GM18861 (cell line): Measurements from ENCODE around the gene ZG16.
"Not testable (repeated sequence)": the region's sequence is repeated elsewhere in the genome, so short reads cannot be mapped to it uniquely, and the experiment has no call there.

Source experiments
- ATAC-seq: cut with Tn5 transposase; IDR thresholded peaks from one replicate; pipeline ENCODE4 v1.9.1; 2021; ENCODE audit not compliant: unreplicated experiment

Gene ZG16, protein sequence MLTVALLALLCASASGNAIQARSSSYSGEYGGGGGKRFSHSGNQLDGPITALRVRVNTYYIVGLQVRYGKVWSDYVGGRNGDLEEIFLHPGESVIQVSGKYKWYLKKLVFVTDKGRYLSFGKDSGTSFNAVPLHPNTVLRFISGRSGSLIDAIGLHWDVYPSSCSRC

DNA sequence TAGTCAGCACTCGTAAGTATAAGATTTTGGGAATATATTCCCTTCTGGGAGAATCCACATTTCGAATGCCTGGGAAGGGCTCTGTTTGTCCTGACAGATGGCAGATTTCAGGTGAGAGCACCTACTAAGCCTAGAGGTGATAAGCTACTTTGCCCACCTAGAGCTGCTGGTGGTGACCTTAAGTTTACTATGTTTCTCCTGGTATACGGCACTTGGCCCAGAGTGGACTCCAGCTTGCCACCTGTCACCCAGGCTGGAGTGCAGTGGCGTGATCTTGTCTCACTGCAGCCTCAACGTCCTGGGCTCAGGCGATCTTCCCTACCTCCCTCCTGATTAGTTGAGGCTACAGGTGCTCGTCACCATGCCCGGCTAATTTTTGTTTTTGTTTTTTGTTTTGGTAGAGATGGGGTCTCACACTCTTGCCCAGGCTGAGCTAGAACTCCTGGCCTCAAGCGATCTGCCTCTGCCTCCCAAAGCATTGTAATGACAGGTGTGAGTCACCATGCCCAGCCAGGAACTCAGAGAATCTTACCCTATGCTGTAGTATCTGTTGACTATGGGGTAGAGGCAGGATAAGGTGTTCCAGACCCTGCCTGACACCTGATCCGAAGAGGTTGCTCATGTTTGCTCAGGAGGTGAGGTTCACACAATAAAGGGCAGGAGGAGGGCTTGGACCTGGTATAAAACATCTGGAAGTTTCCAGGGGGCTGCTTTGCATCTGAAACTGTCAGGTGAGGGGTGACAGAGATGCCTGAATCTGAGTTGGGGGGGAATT lies at the start of gene ZG16:
Gene ZG16, plus strand, starts transcription at position 681 of the 775 bp plus-strand sequence. CDS start 1,011 bp downstream, outside the sequence.
- no peak for ATAC-seq

DNA sequence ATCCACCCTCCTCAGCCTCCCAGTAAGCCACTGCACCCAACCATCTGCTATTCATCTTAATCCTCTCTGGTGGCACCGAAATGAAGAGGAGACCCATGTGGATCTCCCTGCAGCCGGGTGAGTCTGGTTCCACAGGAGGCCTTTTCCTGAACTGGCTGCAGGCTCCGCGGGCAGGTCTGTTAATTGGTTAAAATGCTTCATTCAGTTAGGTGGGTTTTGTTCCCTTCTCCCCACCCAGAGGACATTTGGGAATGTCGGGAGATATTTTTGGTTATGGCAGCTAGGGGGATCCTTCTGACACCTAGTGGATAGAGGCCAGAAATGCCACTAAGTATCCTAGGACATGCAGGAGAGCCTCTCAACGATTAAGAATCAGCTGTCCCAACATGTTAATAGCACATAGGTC lies 48.9 kb upstream of the ZG16 start:
- no peak for ATAC-seq

DNA sequence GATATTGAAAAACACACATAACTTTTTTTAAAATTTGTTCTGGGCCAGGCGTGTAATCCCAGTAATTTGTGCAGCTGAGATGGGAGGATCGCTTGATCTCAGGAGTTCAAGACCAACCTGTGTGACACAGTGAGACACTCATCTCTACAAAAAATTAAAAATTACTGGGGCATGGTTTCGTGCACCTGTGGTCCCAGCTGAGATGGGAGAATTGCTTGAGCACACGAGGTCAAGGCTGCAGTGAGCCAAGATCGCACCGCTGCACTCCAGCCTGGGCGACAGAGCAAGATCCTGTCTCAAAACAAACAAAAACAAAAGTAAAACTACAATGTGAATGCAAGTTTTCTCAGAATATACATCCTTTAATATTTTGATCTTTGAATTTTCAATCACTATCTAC lies 47.4 kb upstream of the ZG16 start:
- ATAC-seq: peak; percentile 39

DNA sequence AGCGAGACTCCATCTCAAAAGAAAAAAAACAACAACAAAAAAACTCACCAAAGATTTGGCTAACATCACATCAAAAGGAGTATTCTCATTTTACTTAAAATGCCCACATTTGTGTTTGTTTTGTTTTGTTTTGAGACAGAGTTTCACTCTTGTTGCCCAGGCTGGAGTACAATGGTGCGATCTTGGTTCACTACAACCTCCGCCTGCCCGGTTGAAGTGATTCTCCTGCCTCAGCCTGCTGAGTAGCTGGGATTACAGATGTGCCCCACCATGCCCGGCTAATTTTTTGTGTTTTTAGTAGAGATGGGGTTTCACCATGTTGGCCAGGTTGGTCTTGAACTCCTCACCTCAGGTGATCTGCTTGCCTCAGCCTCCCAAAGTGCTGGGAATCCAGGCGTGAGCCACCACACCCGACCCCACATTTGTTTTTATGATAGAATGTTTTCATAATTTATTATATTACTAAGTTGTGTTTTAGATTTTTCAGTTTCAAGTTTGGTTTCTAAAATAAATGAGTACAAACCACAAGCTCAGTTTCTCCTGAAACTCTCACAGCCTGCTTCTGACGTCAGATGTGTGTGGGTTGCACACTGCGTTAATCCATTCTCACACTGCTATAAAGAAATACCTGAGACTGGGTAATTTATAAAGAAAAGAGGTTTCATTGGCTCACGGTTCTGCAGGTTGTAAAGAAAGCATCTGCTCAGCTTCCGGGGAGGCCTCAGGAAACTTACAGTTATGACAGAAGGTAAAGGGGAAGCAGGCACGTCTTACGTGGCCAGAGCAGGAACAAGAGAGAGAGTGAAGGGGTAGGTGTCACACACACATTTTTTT lies 46.1 kb upstream of the ZG16 start:
- ATAC-seq: peak; percentile 62

DNA sequence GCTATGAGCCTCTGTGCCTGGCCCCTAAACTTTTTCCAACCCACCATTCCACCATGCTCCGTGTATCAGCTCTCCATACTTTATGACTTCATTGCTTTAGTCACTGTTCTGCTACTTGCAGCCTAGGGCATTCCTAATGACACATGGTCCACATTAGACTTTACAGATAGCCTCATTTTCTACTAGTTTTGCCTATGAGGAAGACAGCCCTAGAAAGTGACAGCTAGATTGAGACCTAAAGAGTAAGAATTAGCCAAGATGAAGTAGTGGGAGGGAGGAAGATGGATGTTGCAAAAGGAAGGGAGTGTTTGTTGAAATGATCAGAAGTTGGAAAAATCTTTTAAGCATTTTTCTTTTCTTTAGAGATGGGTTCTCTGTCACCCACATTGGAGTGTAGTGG lies 43.3 kb upstream of the ZG16 start:
- ATAC-seq: no peak

DNA sequence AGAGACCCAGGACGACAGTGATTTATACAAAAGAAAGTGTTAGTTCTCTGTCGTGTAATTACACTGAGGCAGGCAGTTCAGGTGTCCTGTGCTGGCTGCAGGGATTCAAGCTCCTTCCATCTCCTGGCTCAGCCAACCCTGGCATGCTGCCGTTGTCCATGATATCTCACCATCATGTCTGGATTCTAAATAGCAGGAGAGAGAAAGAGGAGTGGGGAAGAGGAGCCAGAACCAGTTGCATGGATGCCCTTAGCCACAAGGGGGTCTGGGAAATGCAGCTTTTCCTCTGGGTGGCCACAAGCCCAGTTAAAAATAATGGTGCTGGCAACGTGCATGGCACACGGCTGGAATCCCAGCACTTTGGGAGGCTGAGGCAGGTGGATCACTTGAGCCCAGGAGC lies 41.9 kb upstream of the ZG16 start:
- no peak for ATAC-seq

DNA sequence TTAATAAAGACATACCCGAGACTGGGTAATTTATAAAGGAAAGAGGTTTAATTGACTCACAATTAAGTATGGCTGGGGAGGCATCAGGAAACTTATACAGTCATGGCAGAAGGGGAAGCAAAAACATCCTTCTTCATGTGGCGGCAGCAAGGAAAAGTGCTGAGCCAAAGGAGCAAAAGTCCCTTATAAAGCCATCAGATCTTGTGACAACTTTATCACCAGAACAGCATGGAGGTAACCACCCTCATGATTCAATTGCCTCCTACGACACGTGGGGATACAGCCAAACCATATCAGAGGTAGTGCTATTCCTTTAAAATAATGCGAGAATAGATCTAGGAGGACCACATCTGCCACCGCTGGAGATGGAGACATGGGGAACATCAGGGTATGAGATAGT lies 41.3 kb upstream of the ZG16 start:
- no peak for ATAC-seq

DNA sequence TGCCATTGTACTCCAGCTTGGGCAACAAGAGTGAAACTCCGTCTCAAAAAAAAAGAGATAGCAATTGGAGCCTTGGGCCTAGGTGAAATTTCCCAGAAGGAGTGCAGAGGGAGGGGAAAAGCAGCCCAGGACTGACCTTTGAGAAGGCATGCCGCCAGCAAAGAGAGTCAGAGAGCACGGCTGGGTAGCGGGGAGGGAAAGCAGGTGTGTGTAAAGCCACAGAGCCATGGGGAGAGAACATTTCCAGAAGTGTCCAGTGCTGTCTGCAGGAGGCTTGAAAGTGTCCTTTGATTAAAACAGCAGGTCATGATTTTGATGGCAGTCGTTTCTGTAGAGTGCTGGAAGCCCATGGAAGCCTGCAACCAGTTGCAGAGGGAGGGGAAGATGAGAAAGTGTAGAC lies 40.3 kb upstream of the ZG16 start:
- no peak for ATAC-seq

DNA sequence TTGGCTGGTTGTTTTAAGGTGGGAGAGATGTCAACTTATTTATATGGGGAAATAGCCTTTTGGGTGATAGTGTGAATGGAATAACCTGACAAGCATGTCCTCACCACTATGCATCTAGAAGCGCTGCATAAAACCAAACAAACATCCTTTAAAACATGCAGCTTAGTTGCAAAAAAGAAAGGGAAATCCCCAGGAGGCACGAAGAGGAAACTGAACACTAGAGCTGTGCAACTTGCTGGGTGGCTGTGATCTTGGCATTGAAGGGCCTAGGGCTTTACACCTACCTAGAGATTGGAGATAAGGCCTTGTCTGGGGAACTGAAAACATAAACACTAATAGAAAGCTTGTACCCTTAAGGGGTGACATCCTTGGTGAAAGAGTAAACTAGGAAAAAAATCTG lies 39.5 kb upstream of the ZG16 start:
- no peak for ATAC-seq

DNA sequence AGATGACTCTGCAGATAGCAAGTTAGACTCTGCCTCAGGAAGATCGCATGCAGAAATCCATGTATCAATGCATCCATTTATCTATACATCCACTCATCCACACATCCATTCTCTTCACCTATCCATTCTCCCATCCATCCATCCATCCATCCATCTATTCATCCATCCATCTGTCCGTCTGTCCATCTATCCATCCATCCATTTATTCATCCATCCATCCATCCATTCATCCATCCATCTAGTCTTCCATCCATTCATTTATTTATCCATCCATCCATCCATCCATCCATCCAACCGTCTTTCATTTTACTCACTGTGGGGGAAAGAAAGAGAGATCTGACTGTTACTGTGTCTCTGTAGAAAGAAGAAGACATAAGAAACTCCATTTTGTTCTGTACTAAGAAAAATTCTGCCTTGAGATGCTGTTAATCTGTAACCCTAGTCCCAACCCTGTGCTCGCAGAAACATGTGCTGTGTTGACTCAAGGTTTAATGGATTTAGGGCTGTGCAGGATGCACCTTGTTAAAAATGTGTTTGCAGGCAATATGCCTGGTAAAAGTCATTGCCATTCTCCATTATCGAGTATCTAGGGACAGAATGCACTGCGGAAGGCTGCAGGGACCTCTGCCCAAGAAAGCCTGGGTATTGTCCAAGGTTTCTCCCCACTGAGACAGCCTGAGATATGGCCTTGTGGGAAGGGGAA lies 38.0 kb upstream of the ZG16 start:
- not testable (repeated sequence) for ATAC-seq

DNA sequence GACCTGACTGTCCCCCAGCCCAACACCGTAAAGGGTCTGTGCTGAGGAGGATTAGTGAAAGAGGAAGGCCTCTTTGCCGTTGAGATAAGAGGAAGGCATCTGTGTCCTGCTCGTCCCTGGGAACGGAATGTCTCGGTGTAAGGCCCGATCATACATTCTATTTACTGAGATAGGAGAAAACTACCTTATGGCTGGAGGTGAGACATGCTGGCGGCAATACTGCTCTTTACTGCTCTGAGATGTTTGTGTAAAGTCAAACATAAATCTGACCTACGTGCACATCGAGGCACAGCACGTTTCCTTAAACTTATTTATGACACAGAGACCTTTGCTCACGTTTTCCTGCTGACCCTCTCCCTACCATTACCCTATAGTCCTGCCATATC lies 37.4 kb upstream of the ZG16 start:
- not testable (repeated sequence) for ATAC-seq

DNA sequence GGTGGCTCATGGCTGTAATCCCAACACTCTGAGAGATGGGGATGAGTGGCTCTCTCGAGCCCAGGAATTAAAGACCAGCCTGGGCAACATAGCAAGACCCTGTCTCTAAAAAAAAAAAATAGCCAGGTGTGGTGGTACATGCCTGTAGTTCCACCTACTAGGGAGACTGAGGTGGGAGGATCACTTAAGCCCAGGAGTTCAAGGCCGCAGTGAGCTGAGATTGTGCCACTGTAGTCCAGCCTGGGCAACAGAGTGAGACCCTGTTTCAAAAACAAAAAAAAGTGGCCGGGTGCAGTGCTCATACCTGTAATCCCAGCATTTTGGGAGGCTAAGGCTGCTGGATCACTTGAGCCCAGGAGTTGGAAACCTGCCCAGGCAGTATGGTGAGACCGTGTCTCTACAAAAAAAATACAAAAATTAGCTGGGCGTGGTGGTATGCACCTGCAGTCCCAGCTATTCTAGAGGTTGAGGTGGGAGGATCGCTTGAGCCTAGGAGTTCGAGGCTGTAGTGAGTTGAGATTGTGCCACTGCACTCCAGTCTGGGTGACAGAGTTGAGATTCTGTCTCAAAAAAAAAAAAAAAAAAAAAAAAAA lies 35.3 kb upstream of the ZG16 start:
- ATAC-seq: no peak

DNA sequence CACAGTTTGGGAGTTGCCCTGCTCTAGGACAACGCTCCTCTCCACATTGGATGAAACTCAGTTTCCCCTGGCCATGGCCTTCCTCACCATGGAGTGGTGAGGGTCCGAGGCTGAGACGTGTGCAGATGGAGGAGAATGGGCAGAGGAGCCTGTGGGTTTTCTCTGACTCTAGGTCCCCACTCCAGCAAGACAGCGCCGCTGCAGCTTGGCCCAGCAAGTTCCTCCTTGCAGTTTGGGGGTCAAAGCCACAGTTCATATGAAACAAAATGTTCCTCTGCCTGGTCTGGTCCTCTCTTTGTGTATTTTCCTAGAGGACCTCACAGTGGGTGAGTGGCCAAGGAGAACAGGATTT lies 34.6 kb upstream of the ZG16 start:
- ATAC-seq: no peak

DNA sequence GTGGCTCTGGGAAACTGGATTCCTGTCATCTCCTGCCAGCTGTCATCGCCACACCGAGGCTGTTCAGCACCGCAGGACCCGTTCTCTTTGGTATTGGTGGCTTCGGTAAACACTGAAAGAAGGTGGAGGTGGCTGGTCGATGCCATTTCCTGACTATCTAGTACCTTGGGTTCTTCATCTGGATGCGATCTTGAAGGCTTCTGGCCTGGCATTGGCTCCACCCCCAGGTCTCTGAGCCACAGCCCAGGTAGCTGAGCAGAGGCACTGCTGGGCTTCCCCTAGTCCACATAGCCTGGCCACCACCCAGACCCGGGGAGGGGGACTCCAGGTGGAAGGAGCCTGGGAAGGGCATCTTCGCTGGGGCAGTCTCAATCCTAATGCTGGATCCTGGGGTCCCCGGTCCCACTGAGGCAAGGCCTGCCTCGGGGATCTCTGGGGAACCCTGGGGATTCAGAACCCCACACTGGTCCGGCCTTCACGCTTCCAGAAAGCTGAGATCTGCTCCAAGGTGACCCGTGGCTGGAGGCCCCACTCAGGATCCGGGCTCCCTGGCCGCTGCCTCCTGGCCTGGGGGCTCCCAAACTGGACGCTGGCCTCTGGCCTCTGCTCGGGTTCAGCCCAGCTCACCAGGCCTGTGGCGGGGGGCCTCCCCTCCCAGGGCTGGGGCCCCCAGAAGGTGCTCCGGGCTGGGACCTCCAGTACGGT lies 34.1 kb upstream of the ZG16 start:
- no peak for ATAC-seq

DNA sequence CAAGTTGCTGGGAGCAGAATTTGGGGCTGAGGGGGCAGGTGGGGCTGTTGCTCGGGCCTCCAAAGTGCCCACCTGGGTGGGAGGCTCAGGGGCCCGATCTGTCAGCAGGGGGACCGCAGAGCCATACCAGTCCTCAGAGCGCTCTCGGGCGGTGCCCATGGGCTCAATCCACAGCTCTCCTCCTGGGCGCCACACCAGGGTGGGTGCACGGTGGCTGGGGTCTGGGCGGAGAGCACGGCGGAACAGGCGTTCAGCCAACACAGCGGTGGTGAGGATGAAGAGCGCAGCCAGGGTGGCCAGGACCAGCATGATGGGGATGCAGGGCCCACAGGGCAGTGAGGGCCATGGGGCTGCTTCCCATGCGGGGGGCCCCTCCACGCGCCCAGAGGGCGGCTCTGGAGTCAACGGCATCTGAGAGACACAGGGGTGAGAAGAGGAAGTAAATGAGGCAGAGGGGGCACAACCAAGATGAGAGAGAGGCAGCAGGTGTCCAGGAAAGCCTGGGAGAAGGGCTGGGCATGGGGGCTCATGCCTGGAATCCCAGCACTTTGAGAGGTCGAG lies 33.4 kb upstream of the ZG16 start:
- ATAC-seq: no peak

DNA sequence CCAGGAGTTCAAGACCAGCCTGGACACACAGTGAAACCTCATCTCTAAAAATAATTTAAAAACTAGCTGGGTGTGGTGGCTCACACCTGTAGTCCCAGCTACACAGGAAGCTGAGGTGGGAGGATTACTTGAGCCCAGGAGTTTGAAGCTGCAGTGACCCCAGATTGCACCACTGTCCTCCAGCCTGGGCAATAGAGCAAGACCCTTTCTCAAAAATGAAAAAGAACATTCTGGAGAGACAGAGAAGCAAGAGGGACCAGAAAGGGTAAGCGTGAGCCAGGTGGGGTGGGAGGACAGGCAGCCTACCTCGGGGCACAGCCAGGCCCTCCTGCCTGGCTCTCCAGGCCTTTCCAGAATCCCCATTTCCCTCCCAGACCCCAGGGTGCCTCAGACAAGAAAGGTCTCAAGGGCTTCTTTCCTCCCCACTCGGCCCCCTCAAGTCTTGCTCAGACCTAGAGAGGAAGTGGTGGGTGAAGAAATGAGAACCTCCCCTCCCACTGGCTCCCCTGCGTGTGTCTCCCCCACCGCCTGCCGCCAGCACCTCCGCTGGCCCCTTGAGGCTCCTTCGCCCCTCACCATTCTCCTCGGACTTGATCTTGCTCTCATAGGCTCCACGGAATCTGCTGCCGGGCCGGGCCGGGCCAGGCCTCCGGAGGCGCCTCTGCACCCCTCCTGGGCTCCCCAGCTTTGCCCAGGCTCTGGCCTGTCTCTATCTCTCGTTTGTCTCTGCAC lies 32.8 kb upstream of the ZG16 start:
- ATAC-seq: peak; percentile 17

DNA sequence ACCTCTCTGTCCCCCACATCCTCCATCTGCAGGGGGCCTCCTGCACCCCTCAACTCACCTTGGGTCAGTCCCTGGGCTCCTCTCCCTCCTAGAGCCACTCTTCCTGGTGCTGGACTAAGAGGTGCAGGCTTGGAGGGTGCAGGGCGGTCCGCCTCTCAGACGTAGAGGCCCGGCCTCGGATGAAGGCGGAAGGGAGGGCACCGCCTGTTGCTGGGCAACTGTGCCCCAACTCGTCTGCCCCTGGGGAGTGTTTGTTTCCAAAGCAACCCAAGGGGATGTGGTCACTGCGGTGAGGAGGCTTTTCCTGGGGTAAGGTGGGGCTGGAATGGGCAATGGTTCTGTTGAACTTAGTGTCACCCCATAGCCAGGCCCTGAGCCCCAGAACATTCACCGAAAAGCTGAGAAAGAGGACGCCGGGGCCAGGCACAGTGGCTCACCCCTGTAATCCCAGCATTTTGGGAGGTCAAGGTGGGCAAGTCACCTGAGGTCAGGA lies 32.2 kb upstream of the ZG16 start, which contains the start of gene C16orf54:
Gene C16orf54, minus strand, starts transcription at position 138 of the 493 bp plus-strand sequence. CDS start 1,039 bp downstream, outside the sequence.
- ATAC-seq: peak; percentile 80

DNA sequence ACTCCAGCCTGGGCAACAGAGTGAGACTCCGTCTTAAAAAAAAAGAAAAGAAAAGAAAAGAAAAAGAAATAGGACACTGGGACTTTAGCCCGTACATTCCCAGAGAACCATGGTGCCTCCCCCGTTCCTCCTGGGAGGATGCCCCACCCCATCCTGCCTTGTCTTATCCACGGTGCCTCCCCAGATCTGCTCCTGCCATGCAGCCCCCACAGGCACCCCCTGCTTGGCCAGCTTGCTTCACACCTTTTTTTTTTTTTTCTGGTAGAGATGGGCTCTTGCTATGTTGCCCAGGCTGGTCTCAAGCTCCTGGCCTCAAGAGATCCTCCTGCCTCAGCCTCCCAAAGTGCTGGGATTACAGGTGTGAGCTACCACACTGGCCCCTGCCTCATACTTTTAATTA lies 31.5 kb upstream of the ZG16 start:
- ATAC-seq: not testable (repeated sequence)
